Measurements from ENCODE around the gene MB. TPM values are rescaled to one million over a fixed set of nuclear protein-coding genes. Genes with fewer than 3 reads are reported as not detected.

MB gene
- total RNA-seq, 2 donors from 2014 or later, result 1.3 TPM; not detected in 1

DNA sequence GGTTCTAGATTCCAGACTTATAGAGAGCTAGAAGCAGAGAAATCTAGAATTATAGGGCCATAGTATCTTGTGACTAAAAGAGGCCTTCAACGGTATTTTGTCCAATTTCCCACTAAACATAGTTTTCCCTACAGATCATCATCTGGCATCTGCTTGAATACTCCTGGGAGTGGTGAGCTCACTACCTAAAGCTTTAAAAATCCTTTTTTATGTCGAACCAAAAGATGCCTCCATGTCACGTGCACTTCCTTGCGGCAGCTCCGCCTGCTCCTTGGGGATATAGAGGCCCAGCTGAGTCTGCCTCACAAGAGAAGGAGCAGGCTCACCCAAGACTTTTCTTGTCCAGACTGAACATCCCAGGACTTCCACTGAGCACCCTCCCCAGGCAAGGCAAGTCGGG is 4.3 kb upstream of the MB start:
- intact Hi-C loops (cut with DNase I), result loop anchor here (10.0 kb wide), 1 partner anchor 503 kb away; no protein-coding TSS in a partner anchor
- DNase-seq, result no peak
- H3K27ac ChIP-seq, result peak overlapping the region in 2 of 4 donors; percentile 34 to 35
- WGBS, 2 donors, result 81 to 85% methylated on average over 5 to 6 of the region's 6 CpGs
- peaks cover 13% of the 10 kb centered on the region for H3K4me1 ChIP-seq
- ATAC-seq, result no peak
- no peaks in the 10 kb centered on the region for H3K36me3 ChIP-seq (replicated peaks in 1 of 2; ENCODE audit: insufficient read depth in 1 of 2, low read depth in 2 of 2)
- H3K4me3 ChIP-seq, result no peak overlapping the region
- H3K9me3 ChIP-seq, result no peaks in the 10 kb centered on the region
- no peak for TF ChIP-seq POLR2A (IDR thresholded peaks at IDR 0.05)
- TF ChIP-seq CTCF (IDR thresholded peaks at IDR 0.05), result no peak
- no peaks in the 10 kb centered on the region for H3K27me3 ChIP-seq

DNA sequence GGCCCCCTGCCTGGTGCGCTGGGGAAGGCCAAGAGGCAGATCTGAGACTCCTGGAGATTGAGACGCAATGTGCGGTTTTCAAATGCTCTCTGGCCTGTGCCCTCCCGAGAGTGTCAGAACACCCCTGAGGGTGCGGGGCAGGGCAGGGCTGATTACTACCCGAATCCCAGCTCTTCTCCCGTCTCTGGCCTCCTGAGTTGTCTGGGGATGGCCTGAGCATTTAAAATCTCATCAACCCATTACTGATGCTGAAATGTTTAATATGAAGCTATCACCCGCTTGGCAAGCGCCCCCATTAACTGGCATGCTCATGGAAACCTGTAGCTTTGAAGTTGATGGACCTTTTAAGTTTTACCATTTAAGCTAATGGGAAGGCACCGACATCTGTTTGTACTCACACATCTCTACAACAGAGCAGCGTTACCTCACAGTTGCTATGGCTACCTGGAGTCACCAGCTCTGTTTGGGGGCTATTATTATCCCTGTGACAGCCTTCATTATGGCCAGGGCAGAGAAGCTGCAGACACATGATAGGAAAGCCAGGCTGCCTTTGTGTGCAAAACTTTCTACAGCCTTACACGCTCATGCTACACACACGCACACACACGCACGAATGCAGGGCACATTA is 3.6 kb upstream of the MB start:
- peaks cover 13% of the 10 kb centered on the region for H3K4me1 ChIP-seq
- no peaks in the 10 kb centered on the region for H3K9me3 ChIP-seq
- H3K27ac ChIP-seq, result no peak overlapping the region
- intact Hi-C loops (cut with DNase I), result loop anchor here (10.0 kb wide), 1 partner anchor 504 kb away; no protein-coding TSS in a partner anchor
- no peak for ATAC-seq
- TF ChIP-seq CTCF (IDR thresholded peaks at IDR 0.05) (no peak), POLR2A (IDR thresholded peaks at IDR 0.05) (no peak)
- no peaks in the 10 kb centered on the region for H3K27me3 ChIP-seq
- no peak for DNase-seq
- WGBS, 2 donors, result 79 to 83% methylated on average over 15 of the region's 15 CpGs
- no peak overlapping the region for H3K4me3 ChIP-seq
- no peaks in the 10 kb centered on the region for H3K36me3 ChIP-seq (replicated peaks in 1 of 2; ENCODE audit: insufficient read depth in 1 of 2, low read depth in 2 of 2)

- WGBS, 2 donors, result 84 to 87% methylated on average over 13 of the region's 13 CpGs
- intact Hi-C loops (cut with DNase I), result loop anchor here (10.0 kb wide), 1 partner anchor 505 kb away; no protein-coding TSS in a partner anchor
Measured at GRCh38 chr22:35619336-35620094, 2.4 kb upstream of the MB start.

GRCh38 chr22:35618427-35619223 is 1.5 kb upstream of the MB start:
- WGBS, 2 donors, result 87 to 89% methylated on average over 1 of the region's 1 CpG
- intact Hi-C loops (cut with DNase I), result no loop called here
- Histone ChIP-seq H3K4me3 (no peak overlapping the region), H3K27ac (no peak overlapping the region), H3K4me1 (peaks cover 13% of the 10 kb centered on the region), H3K9me3 (no peaks in the 10 kb centered on the region), H3K36me3 (replicated peaks in 1 of 2; ENCODE audit: insufficient read depth in 1 of 2, low read depth in 2 of 2) (no peaks in the 10 kb centered on the region), H3K27me3 (no peaks in the 10 kb centered on the region)
- no peak for DNase-seq
- TF ChIP-seq POLR2A (IDR thresholded peaks at IDR 0.05) (no peak), CTCF (IDR thresholded peaks at IDR 0.05) (no peak)
- ATAC-seq, result no peak

More at GRCh38 chr22:35619336-35620094, 2.4 kb upstream of the MB start:
- no peaks in the 10 kb centered on the region for H3K27me3 ChIP-seq
- H3K9me3 ChIP-seq, result no peaks in the 10 kb centered on the region
- no peaks in the 10 kb centered on the region for H3K36me3 ChIP-seq (replicated peaks in 1 of 2; ENCODE audit: insufficient read depth in 1 of 2, low read depth in 2 of 2)
- no peak overlapping the region for H3K27ac ChIP-seq
- DNase-seq (no peak), ATAC-seq (no peak)
- no peak overlapping the region for H3K4me3 ChIP-seq
- H3K4me1 ChIP-seq, result peaks cover 13% of the 10 kb centered on the region
- TF ChIP-seq CTCF (IDR thresholded peaks at IDR 0.05) (no peak), POLR2A (IDR thresholded peaks at IDR 0.05) (no peak)
